ENCODE results near the gene SCNN1G.

DNA sequence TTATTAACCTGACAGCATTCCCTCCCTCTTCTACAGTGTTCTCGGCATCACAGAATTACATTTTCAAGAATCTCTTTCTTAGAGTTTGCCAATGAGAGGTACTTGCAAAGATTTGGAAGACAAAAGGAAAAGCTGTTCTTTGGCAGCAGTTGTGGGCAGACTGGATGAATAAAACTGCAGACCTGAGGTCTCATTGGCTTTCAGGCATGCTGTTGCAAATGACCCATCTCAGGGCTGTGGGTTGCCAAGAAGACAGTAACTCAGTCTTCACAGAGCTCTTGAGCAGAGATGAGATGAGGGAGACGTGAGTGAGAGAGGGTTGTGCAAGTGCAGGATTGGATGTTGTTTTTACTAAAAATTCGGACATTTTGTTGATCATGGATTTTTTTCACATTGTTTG lies 22.0 kb upstream of the SCNN1G start:
- TF ChIP-seq CTCF (conservative IDR thresholded peaks at IDR 0.05 in 1 of 2, IDR thresholded peaks at IDR 0.05 in 1 of 2; ENCODE audit: low read depth in 1 of 2, low read length in 2 of 2) (no peak), EZH2 (IDR thresholded peaks at IDR 0.05; ENCODE audit: low read length, missing control alignments) (no peak)

Data from fibroblast of lung (primary cell).